ENCODE measurements around the gene BRSK2.
"Not testable (repeated sequence)": the region's sequence is repeated elsewhere in the genome, so short reads cannot be mapped to it uniquely, and the experiment has no call there.

Gene BRSK2

GRCh38 chr11:1354125-1354938 lies 35.4 kb upstream of the BRSK2 start:
- no peak for DNase-seq (ENCODE audit: low read depth)

GRCh38 chr11:1356007-1356435 lies 33.7 kb upstream of the BRSK2 start:
- DNase-seq (ENCODE audit: low read depth) = no peak

- DNase-seq (ENCODE audit: low read depth) = no peak
Observed at GRCh38 chr11:1356478-1356960, 33.2 kb upstream of the BRSK2 start.

GRCh38 chr11:1358286-1358685 lies 31.4 kb upstream of the BRSK2 start:
- DNase-seq (ENCODE audit: low read depth) = no peak

- not testable (repeated sequence) for DNase-seq (ENCODE audit: low read depth)
Observed at GRCh38 chr11:1358931-1359330, 30.8 kb upstream of the BRSK2 start.

- DNase-seq (ENCODE audit: low read depth) = no peak
Observed at GRCh38 chr11:1359556-1359955, 30.2 kb upstream of the BRSK2 start.

GRCh38 chr11:1360181-1360834 lies 29.4 kb upstream of the BRSK2 start:
- no peak for DNase-seq (ENCODE audit: low read depth)

- no peak for DNase-seq (ENCODE audit: low read depth)
Observed at GRCh38 chr11:1360835-1361357, 28.8 kb upstream of the BRSK2 start.

- no peak for DNase-seq (ENCODE audit: low read depth)
Observed at GRCh38 chr11:1361882-1362281, 27.9 kb upstream of the BRSK2 start.

GRCh38 chr11:1367721-1368120 lies 22.0 kb upstream of the BRSK2 start:
- no peak for DNase-seq (ENCODE audit: low read depth)

GRCh38 chr11:1368216-1368615 lies 21.5 kb upstream of the BRSK2 start:
- no peak for DNase-seq (ENCODE audit: low read depth)

GRCh38 chr11:1368966-1369365 lies 20.8 kb upstream of the BRSK2 start:
- no peak for DNase-seq (ENCODE audit: low read depth)

GRCh38 chr11:1369371-1370005 lies 20.2 kb upstream of the BRSK2 start:
- DNase-seq (ENCODE audit: low read depth) = no peak

GRCh38 chr11:1370186-1371025 lies 19.3 kb upstream of the BRSK2 start:
- DNase-seq (ENCODE audit: low read depth) = no peak

GRCh38 chr11:1371026-1371325 lies 18.8 kb upstream of the BRSK2 start:
- DNase-seq (ENCODE audit: low read depth) = no peak

GRCh38 chr11:1371377-1371776 lies 18.4 kb upstream of the BRSK2 start:
- no peak for DNase-seq (ENCODE audit: low read depth)

- no peak for DNase-seq (ENCODE audit: low read depth)
Observed at GRCh38 chr11:1371836-1372465, 17.8 kb upstream of the BRSK2 start.

- DNase-seq (ENCODE audit: low read depth) = no peak
Observed at GRCh38 chr11:1372660-1373059, 17.1 kb upstream of the BRSK2 start.

GRCh38 chr11:1373536-1374214 lies 16.1 kb upstream of the BRSK2 start:
- peak; percentile 19 for DNase-seq (ENCODE audit: low read depth)

GRCh38 chr11:1375161-1375954 lies 14.4 kb upstream of the BRSK2 start:
- no peak for DNase-seq (ENCODE audit: low read depth)
